GM23338 (cell line): ENCODE measurements around the gene PPP6R3. TPM values are rescaled to one million over a fixed set of nuclear protein-coding genes. Genes with fewer than 3 reads are reported as not detected.

Source experiments
- ATAC-seq: fragments of 200-7000 bp; cut with Tn5 transposase; 3 replicates; pipeline ENCODE4 v1.9.1; 2020
- DNase-seq: peaks from one replicate; pipeline ENCODE4 v3.0.0-alpha.2; 2015; ENCODE audit warnings: low spot score
- H2AFZ ChIP-seq: fragments of 200-600 bp; sonication (generic); 2 replicates; pipeline ENCODE4 v1.8.0; 2016; ENCODE audit warnings: antibody characterized with exemption, mild to moderate bottlenecking, moderate library complexity
- H3F3A ChIP-seq: fragments of 200-600 bp; sonication (generic); replicated peaks from 2 replicates; pipeline ENCODE4 v1.8.0; 2017; ENCODE audit warnings: antibody characterized with exemption, mixed run types, low read depth
- H3K27ac ChIP-seq: fragments of 200-600 bp; sonication (generic); 2 replicates; pipeline ENCODE4 v1.6.1; 2016; ENCODE audit warnings: low read depth
- H3K27me3 ChIP-seq: fragments of 200-600 bp; sonication (generic); 2 replicates; pipeline ENCODE4 v1.8.0; 2016; ENCODE audit warnings: mild to moderate bottlenecking, mixed run types, moderate library complexity; ENCODE audit not compliant: insufficient read depth
- H3K36me3 ChIP-seq: fragments of 200-600 bp; sonication (generic); 2 replicates; pipeline ENCODE4 v1.8.0; 2016; ENCODE audit warnings: mild to moderate bottlenecking; ENCODE audit not compliant: insufficient read depth
- H3K4me1 ChIP-seq: fragments of 200-600 bp; sonication (generic); 2 replicates; pipeline ENCODE4 v1.8.0; 2016; ENCODE audit warnings: mild to moderate bottlenecking, moderate library complexity; ENCODE audit not compliant: insufficient read depth
- H3K4me2 ChIP-seq: fragments of 200-600 bp; sonication (generic); 2 replicates; pipeline ENCODE4 v1.7.1; 2017; ENCODE audit warnings: mixed run types
- H3K4me3 ChIP-seq: fragments of 200-600 bp; sonication (generic); 2 replicates; pipeline ENCODE4 v1.6.1; 2016; ENCODE audit warnings: mixed run types
- H3K79me2 ChIP-seq: fragments of 200-600 bp; sonication (generic); replicated peaks from 2 replicates; pipeline ENCODE4 v1.8.0; 2017; ENCODE audit warnings: mild to moderate bottlenecking; ENCODE audit not compliant: insufficient read depth
- H3K9me2 ChIP-seq: fragments of 200-600 bp; sonication (generic); 2 replicates; pipeline ENCODE4 v1.8.0; 2017; ENCODE audit not compliant: insufficient read depth
- H4K20me1 ChIP-seq: fragments of 200-600 bp; sonication (generic); replicated peaks from 2 replicates; pipeline ENCODE4 v1.8.0; 2017; ENCODE audit warnings: mild to moderate bottlenecking; ENCODE audit not compliant: insufficient read depth
- H3K27ac Mint-ChIP-seq: 2 replicates; pipeline ENCODE4 v1.8.0; 2020; ENCODE audit warnings: inconsistent platforms, mild to moderate bottlenecking, moderate library complexity, mixed read lengths
- H3K27me3 Mint-ChIP-seq: 3 replicates; pipeline ENCODE4 v1.8.0; 2022; ENCODE audit warnings: low read depth, mild to moderate bottlenecking, moderate library complexity, mixed read lengths, inconsistent platforms; ENCODE audit not compliant: insufficient read depth, poor library complexity
- H3K36me3 Mint-ChIP-seq: 3 replicates; pipeline ENCODE4 v1.8.0; 2021; ENCODE audit warnings: low read depth, mild to moderate bottlenecking, inconsistent platforms, moderate library complexity, mixed read lengths
- H3K4me1 Mint-ChIP-seq: 3 replicates; pipeline ENCODE4 v1.8.0; 2020; ENCODE audit warnings: mild to moderate bottlenecking, inconsistent platforms, mixed read lengths
- H3K4me3 Mint-ChIP-seq: 3 replicates; pipeline ENCODE4 v1.8.0; 2021; ENCODE audit warnings: moderate library complexity, mild to moderate bottlenecking, inconsistent platforms, mixed read lengths
- H3K9me3 Mint-ChIP-seq: 3 replicates; pipeline ENCODE4 v1.8.0; 2020; ENCODE audit warnings: moderate library complexity, mild to moderate bottlenecking, inconsistent platforms, mixed read lengths
- EZH2 ChIP-seq: fragments of 200-600 bp; sonication (generic); IDR thresholded peaks from one replicate; pipeline ENCODE4 v1.8.0; 2017; ENCODE audit warnings: antibody characterized with exemption, mild to moderate bottlenecking, low read depth; ENCODE audit not compliant: unreplicated experiment
- JUNB ChIP-seq: IDR thresholded peaks from one replicate; pipeline ENCODE4 v1.6.1; 2016; ENCODE audit warnings: antibody characterized with exemption; ENCODE audit not compliant: unreplicated experiment
- REST ChIP-seq: IDR thresholded peaks from one replicate; pipeline ENCODE4 v1.6.1; 2018; ENCODE audit warnings: antibody characterized with exemption; ENCODE audit not compliant: unreplicated experiment
- STAT1 ChIP-seq: IDR thresholded peaks from one replicate; pipeline ENCODE4 v1.6.1; 2016; ENCODE audit warnings: antibody characterized with exemption; ENCODE audit not compliant: unreplicated experiment
- ZNF114 ChIP-seq: fragments of 250-450 bp; sonication (Bioruptor Pico); IDR thresholded peaks from 2 replicates; pipeline ENCODE4 v1.5.0; 2020; ENCODE audit warnings: mild to moderate bottlenecking, moderate library complexity
- ZNF331 ChIP-seq: fragments of 250-450 bp; sonication (Bioruptor Pico); IDR thresholded peaks from 2 replicates; pipeline ENCODE4 v1.5.0; 2020; ENCODE audit warnings: low read depth, mild to moderate bottlenecking, moderate library complexity
- ZNF462 ChIP-seq: fragments of 250-450 bp; sonication (Bioruptor Pico); IDR thresholded peaks from 2 replicates; pipeline ENCODE4 v1.5.0; 2020; ENCODE audit warnings: mild to moderate bottlenecking, moderate library complexity
- polyA plus RNA-seq: library from polyadenylated mRNA; unstranded; fragments of >200 nt; fragmentation: Nextera tagmentation; extraction: Ambion mirVana; gene quantifications from 2 replicates; pipeline ENCODE4 v1.2.1, GENCODE V29; 2016
- total RNA-seq: library from RNA; depleted of rRNA; stranded (reverse); fragments of >200 nt; shearing (Covaris generic); gene quantifications from 2 replicates; pipeline ENCODE4 v1.2.3, GENCODE V29; 2014

Gene PPP6R3
- total and polyA plus RNA-seq, 2 experiments from 2014 or later: 170 to 268 TPM

DNA sequence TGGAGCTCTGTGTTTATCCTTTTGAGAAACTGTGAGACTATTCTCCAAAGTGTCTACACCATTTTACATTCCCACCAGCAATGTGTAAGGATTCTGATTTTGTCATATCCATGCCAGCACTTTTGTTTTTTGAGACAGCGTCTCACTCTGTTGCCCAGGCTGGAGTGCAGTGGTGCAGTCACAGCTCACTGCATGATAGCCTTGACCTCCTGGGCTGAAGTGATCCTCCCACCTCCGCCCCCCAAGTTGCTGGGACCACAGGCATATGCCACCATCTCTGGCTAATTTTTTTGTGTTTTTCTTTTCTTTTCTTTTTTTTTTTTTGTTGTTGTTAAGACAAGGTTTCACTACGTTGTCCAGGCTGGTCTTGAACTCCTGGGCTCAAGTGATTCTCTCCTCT lies 35.3 kb downstream of the PPP6R3 start (continued):
- no peak for TF ChIP-seq ZNF462
- TF ChIP-seq JUNB: no peak

- H3K4me3 Mint-ChIP-seq: no peak overlapping the region
- H3K9me3 Mint-ChIP-seq: no peaks in the 10 kb centered on the region; the same call in 2 of the 3 replicates
- Histone ChIP-seq H2AFZ (no peak overlapping the region), H3K36me3 (no peaks in the 10 kb centered on the region), H3K27ac (no peak overlapping the region), H3K4me1 (peaks cover 34% of the 10 kb centered on the region), H3K9me2 (no peaks in the 10 kb centered on the region), H3K79me2 (peaks cover 100% of the 10 kb centered on the region), H3F3A (no peaks in the 10 kb centered on the region; the same call in 1 of the 2 replicates), H4K20me1 (peaks cover 90% of the 10 kb centered on the region), H3K27me3 (no peaks in the 10 kb centered on the region), H3K4me2 (no peak overlapping the region), H3K4me3 (no peak overlapping the region)
- DNase-seq (no peak), ATAC-seq (no peak)
- peaks cover 38% of the 10 kb centered on the region for H3K4me1 Mint-ChIP-seq
- peaks cover 6% of the 10 kb centered on the region for H3K27me3 Mint-ChIP-seq
- peaks cover 6% of the 10 kb centered on the region; the same call in 1 of the 3 replicates for H3K36me3 Mint-ChIP-seq
- TF ChIP-seq EZH2: no peak
- no peak for TF ChIP-seq JUNB
- no peak for TF ChIP-seq REST
- TF ChIP-seq ZNF114 (CRISPR knock-in tag): no peak
- TF ChIP-seq STAT1: no peak
- no peak for TF ChIP-seq ZNF331 (CRISPR knock-in tag)
- H3K27ac Mint-ChIP-seq: no peak overlapping the region
These were observed 37.2 kb downstream of the PPP6R3 start for GRCh38 chr11:68497761-68498160.
